ENCODE data around the gene LAMC3.

- TF ChIP-seq MAX (IDR thresholded peaks at IDR 0.05; ENCODE audit: low read depth, low read length) (no peak), CTCF (IDR thresholded peaks at IDR 0.05; ENCODE audit: low read depth, low read length) (no peak), POLR2A (IDR thresholded peaks at IDR 0.05; ENCODE audit: extremely low read depth, insufficient read length) (no peak), MYC (IDR thresholded peaks at IDR 0.05; ENCODE audit: low read depth, low read length) (no peak)
Observed at GRCh38 chr9:131114084-131114535, 105.1 kb downstream of the LAMC3 start.
